ENCODE data around the gene PACRG.

Gene PACRG

GRCh38 chr6:162864911-162865310 is 137.1 kb downstream of the PACRG start:
- no peak for DNase-seq (ENCODE audit: low read depth)

GRCh38 chr6:162866656-162867055 is 138.9 kb downstream of the PACRG start:
- DNase-seq (ENCODE audit: low read depth): no peak

- DNase-seq (ENCODE audit: low read depth): no peak
Observed at GRCh38 chr6:162868397-162868796, 140.6 kb downstream of the PACRG start.

- no peak for DNase-seq (ENCODE audit: low read depth)
Observed at GRCh38 chr6:162871966-162872365, 144.2 kb downstream of the PACRG start.

GRCh38 chr6:162873537-162873936 is 145.8 kb downstream of the PACRG start:
- DNase-seq (ENCODE audit: low read depth): no peak

GRCh38 chr6:162875070-162875469 is 147.3 kb downstream of the PACRG start:
- no peak for DNase-seq (ENCODE audit: low read depth)

- DNase-seq (ENCODE audit: low read depth): no peak
Observed at GRCh38 chr6:162882801-162883481, 155.2 kb downstream of the PACRG start.

- DNase-seq (ENCODE audit: low read depth): no peak
Observed at GRCh38 chr6:162887981-162888689, 160.4 kb downstream of the PACRG start.

GRCh38 chr6:162889303-162889702 is 161.5 kb downstream of the PACRG start:
- DNase-seq (ENCODE audit: low read depth): no peak

GRCh38 chr6:162898011-162898410 is 170.2 kb downstream of the PACRG start:
- no peak for DNase-seq (ENCODE audit: low read depth)

- no peak for DNase-seq (ENCODE audit: low read depth)
Observed at GRCh38 chr6:162899148-162899547, 171.4 kb downstream of the PACRG start.

- no peak for DNase-seq (ENCODE audit: low read depth)
Observed at GRCh38 chr6:162900503-162900902, 172.7 kb downstream of the PACRG start.

- no peak for DNase-seq (ENCODE audit: low read depth)
Observed at GRCh38 chr6:162904069-162904663, 176.4 kb downstream of the PACRG start.

- DNase-seq (ENCODE audit: low read depth): no peak
Observed at GRCh38 chr6:162906479-162906878, 178.7 kb downstream of the PACRG start.

GRCh38 chr6:162907876-162908481 is 180.2 kb downstream of the PACRG start:
- peak; percentile 14 for DNase-seq (ENCODE audit: low read depth)

- no peak for DNase-seq (ENCODE audit: low read depth)
Observed at GRCh38 chr6:162913206-162913605, 185.4 kb downstream of the PACRG start.

GRCh38 chr6:162917506-162917905 is 189.7 kb downstream of the PACRG start:
- peak; percentile 30 for DNase-seq (ENCODE audit: low read depth)

- no peak for DNase-seq (ENCODE audit: low read depth)
Observed at GRCh38 chr6:162921062-162921461, 193.3 kb downstream of the PACRG start.

- no peak for DNase-seq (ENCODE audit: low read depth)
Observed at GRCh38 chr6:162921510-162922040, 193.8 kb downstream of the PACRG start.

GRCh38 chr6:162922563-162923166 is 194.9 kb downstream of the PACRG start:
- no peak for DNase-seq (ENCODE audit: low read depth)

- DNase-seq (ENCODE audit: low read depth): no peak
Observed at GRCh38 chr6:162934844-162935243, 207.1 kb downstream of the PACRG start.

GRCh38 chr6:162940426-162940825 is 212.7 kb downstream of the PACRG start:
- DNase-seq (ENCODE audit: low read depth): no peak
